ENCODE results near the gene BCR.

The BCR gene

GRCh38 chr22:23265368-23265700, 85.0 kb downstream of the BCR start:
- DNase-seq (ENCODE audit: low read depth): no peak
- no peak overlapping the region for H3K4me3 ChIP-seq (ENCODE audit: low read depth, low read length)

DNA sequence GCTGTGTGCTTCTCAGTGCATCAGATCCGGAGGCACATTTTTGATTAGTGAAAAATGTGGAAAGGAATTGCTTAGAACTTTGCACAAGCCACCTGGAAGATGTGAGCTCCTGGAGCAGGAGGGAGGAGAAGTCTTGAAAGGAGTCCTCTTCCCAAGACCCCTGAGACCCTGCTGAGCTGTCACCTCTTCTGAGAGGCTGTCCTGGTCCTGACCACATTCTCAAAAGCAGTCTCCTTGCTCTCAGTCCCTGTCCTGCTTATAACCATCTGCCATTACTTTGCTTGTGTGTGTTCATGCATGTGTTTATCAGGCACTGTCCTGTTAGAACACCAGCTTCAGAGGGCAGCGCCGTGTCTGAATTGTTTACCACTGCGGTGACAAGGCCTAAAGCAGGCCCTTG, 86.5 kb downstream of the BCR start:
- no peak overlapping the region for H3K4me3 ChIP-seq (ENCODE audit: low read depth, low read length)
- no peak for DNase-seq (ENCODE audit: low read depth)

DNA sequence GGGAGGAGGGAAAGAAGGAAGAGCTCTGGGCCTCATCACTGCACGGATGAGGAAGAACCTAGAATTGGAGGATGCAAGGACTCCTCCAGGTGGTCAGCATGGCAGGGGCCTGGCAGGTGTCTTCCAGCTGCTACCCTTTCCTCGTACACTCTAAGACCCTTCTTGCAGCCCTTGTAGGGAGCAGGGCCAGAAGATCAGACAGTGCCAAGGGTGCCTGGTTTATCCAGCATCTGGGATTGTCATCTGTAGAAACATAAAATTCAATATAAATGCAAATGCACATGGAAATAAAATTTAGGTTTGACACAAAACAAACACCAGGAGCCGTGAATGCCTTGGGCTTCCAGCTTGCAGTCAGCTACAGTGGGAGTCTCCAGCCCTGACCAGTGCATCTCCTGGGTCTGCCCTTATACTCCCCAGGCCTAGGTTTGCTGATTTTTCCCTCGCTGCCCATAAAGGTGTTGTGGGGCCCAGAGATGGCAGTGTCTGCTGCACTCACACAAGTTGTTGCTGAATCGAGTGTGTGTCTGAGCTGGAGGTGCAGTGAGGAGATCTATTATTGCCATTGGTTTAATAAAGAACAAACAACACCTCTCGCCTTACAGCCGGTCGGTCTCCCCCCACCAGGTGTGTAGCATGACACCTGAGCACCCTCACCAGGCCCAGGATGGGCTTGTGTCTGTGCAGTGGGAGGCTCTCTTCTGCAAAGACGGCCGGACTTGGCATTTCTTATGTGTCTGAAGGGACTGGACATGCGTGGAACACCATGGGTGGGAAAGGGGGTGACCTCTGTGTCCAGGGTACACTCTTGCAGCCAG, 87.1 kb downstream of the BCR start:
- no peak for DNase-seq (ENCODE audit: low read depth)
- no peak overlapping the region for H3K4me3 ChIP-seq (ENCODE audit: low read depth, low read length)

DNA sequence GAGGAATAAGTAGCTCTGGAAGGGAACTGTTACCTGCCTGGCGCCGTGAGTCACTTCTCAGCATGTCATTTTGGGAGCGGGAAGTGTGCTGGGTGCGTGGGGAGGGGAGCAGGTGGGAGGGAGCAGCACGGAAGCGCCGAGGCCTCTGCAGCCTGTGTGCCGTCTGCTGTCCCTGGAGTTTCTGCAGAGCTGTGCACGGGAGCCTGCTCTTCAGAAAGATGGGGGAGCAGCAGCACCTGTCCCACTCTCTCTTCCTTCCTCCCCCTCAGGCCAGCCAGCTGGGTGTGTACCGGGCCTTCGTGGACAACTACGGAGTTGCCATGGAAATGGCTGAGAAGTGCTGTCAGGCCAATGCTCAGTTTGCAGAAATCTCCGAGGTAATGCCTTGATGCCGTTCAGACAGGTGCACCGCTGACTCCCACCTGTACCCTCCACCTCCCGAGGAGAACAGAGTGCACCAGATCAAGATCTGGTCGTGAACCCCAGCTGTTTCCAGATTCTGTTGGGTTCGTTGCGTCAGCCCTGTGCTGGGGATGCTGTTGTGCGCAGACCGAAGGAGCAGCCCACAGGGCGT, 87.9 kb downstream of the BCR start:
- DNase-seq (ENCODE audit: low read depth): no peak
- no peak overlapping the region for H3K4me3 ChIP-seq (ENCODE audit: low read depth, low read length)

DNA sequence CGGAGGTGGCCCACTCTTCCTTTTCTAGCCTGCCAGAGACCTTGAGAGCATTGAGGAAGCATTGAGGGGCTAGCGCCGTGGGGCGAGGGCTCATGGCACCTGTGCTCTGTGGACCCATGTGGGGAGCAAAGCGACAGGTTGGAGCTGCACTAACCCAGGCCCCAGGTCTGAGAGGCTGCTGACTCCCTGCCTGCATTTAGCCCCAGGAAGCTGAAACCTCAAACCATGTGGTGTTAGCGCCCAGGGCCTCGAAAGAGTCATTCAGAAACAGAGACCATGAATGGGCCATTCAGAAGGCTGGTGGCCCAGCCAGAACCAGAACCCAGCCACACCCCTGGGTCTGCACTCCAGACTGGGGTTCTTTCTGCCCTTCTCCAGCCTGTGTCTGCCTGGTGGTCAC, 88.6 kb downstream of the BCR start:
- H3K4me3 ChIP-seq (ENCODE audit: low read depth, low read length): no peak overlapping the region
- DNase-seq (ENCODE audit: low read depth): no peak

DNA sequence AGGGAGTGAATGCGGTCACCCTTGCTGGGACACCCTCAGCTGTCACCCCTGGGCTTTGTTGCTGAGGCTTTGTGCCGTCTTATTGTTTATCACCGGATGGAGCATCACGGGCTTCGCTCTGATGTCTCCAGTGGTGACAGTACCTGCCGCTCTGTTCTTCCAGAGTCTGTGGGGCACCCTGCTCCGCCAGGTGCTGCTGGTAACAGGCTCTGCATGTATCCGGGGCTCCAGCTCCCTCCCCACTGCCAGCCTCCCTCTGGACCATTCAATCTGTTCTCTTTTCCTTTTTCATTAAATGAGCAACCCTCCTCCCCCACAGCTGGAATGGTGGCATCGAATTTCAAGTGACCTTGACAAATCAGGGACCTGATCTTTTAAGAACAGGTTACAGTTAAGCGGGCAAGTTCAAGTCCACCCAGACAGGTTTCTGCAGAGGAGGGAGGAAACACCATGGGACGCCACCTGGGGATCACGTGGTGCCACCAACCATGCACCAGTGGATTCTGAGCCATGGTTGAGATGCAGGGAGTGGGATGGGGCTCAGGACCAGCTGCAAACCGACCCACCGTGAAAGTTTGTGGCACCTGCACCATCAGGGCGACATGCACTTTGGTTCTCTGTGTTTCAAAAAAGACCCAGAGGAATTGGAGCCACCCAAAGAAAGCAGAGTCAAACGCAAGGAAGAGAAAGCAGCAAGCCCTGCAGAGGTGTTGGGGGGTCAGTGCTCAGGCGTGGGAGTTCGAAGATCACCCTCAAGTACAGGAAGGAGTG, 89.3 kb downstream of the BCR start:
- H3K4me3 ChIP-seq (ENCODE audit: low read depth, low read length): no peak overlapping the region
- DNase-seq (ENCODE audit: low read depth): no peak

DNA sequence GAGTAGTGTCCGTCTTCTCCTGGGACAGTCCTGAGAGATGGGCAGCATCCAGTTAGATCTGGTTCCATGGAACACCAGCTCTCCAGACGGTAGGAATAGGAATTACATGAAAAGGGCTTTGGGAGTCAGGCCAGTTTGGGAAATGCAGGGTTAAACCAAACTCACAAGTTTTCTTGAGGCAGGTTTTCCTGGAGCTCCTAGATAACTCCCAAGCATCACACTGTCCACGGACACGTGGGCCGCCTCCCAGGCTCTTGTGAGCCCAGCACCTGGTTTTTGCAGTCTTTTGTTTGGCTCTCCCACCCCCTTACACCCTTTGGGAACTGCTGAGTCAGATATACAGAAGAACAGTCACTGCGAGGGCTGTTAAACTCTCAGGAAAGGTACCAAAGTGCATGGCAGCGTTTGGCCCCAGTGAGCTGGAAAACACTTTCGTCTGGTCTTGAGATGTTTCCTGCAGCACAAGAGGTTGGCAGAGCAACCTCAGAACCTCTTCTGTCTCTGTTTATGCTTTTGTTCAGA, 90.0 kb downstream of the BCR start:
- H3K4me3 ChIP-seq (ENCODE audit: low read depth, low read length): no peak overlapping the region
- no peak for DNase-seq (ENCODE audit: low read depth)

DNA sequence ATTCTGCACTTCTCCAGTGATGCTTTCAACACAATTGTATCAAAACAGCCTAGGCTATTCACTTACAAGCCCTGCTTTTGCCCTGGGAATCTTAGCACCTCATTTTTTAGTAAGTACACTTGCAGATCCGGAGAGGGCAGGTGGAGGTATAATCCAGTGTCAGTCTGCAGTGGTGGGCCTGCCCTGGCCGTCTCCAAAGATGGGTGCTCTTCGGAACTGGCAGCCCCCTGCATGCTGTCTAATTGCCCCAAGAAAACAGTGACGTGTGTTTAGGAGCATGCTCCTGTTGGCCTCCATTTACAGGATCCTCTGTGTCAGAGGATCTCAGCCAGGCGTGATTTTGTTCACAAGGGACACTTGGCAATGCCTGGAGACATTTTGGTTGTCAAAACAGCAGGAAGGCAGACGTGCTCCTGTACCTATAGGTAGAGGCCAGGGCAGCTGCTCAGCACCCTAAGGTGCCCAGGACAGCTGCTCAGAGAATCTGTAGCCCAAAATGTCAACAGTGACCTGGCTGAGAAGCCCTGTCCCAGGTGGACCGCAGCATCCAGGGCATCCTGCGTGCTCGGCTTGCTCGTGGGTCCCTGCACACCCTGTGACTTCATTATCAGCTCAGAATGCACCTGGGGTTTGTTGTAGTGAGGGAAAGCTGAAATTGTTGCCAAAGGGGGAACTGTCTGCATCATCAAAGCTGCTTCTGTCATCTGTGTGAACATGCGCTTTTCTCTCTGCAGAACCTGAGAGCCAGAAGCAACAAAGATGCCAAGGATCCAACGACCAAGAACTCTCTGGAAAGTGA, 90.7 kb downstream of the BCR start:
- no peak for DNase-seq (ENCODE audit: low read depth)
- H3K4me3 ChIP-seq (ENCODE audit: low read depth, low read length): no peak overlapping the region

- DNase-seq (ENCODE audit: low read depth): no peak
Observed at GRCh38 chr22:23271597-23271908, 91.2 kb downstream of the BCR start.

GRCh38 chr22:23272371-23272770, 92.1 kb downstream of the BCR start:
- no peak for DNase-seq (ENCODE audit: low read depth)
- no peak overlapping the region for H3K4me3 ChIP-seq (ENCODE audit: low read depth, low read length)

More at GRCh38 chr22:23271597-23271908, 91.2 kb downstream of the BCR start:
- H3K4me3 ChIP-seq (ENCODE audit: low read depth, low read length): no peak overlapping the region

DNA sequence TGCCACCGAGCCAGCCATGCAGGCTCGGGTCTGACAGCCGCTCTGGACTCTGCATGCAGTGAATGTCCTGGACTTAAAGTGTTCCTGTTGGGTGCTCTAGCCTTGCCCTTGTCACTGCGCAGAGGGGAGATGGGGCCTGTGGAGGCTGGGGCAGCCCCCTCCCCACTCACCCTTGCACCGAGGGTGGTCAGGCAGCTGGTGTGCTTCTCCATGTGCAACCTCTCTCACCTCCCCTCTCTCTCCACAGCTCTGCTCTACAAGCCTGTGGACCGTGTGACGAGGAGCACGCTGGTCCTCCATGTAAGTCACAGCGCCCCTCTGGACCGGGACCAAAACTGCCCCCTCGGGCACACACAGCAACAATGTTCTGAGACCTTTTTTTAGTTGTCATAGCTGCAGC, 92.5 kb downstream of the BCR start:
- DNase-seq (ENCODE audit: low read depth): no peak
- no peak overlapping the region for H3K4me3 ChIP-seq (ENCODE audit: low read depth, low read length)

DNA sequence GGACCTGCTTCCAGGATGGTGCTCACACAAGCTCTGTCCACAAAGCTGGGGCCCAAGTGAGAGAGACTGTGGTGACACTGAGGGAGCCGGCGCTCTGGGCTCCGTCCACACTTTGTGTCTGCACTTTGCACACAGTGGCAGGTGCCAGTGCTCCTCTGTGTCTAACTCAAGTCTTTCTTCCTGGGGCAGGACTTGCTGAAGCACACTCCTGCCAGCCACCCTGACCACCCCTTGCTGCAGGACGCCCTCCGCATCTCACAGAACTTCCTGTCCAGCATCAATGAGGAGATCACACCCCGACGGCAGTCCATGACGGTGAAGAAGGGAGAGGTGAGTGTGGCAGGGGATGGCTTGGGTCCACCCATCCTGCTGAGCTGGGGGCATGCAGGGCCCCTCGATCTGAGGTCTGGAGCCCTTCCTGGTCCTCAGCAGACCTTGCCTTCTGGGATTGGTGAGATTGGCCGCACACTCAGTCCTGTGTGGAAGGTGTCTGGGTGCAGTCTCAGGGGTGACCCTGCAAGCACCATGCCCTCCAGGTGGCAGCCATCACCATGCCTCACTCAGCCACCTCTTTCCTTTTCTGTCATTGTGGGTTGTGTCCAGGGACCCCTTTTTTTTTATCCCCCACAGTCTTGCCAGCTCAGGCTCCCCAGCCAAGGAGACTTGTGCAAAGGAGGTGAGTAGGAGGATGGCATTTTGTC, 93.3 kb downstream of the BCR start:
- no peak for DNase-seq (ENCODE audit: low read depth)
- no peak overlapping the region for H3K4me3 ChIP-seq (ENCODE audit: low read depth, low read length)

DNA sequence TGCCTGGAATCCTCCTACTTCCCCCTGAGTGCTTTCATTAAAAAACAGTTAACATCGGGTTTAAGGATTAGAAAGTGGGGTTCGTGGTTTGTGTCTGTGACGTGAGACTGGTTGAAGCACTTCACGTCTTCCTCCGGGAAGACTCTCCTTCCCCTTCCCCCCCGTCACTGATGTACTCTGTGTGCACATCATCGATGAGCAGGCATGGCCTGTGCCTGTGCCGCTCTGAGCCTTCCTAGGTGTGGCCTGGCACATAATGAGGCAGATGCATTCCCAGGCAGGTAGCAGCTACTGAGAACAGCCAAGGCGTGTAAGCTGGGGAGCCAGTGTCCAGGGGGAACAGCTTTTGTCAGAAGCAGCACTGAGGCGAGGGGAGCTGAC, 93.8 kb downstream of the BCR start:
- no peak overlapping the region for H3K4me3 ChIP-seq (ENCODE audit: low read depth, low read length)
- no peak for DNase-seq (ENCODE audit: low read depth)

DNA sequence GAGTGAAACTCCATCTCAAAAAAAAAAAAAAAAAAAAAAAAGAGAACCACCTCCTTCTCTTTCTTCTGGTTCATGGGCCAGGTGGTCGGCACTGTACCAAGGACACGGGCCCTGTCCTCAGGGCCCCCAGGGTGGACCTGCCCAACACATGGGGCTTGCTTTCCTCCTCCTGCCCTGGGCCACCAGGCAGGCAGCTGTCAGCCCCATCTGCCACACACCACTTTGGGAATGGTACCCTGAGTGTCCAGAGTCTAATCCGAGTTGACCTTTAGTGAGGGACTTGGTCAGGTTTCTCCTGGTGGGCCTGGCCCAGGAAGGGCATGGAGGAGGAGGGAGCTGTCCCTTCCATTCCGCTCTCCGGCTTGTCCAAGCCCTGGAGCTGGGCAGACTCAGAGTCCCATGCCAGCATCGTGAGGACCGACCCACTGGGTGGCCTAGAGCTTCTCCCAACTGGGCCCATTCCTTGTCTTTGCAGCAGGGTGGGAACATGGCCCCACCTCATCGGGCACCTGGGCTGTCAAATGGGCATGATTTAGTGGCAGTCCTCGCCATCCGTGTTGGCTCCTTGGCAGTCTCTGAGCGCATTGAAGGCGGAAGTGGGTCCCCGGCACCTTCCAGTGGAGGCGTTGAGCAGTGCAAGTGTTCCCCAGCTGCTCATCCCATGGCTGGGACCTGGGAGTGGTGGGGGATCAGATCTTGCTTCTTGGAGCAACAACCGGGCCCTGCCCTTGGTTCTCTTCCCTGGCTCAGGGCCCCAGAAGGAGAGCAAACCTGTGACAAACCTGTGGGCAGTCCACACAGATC, 94.8 kb downstream of the BCR start:
- H3K4me3 ChIP-seq (ENCODE audit: low read depth, low read length): no peak overlapping the region
- no peak for DNase-seq (ENCODE audit: low read depth)

GRCh38 chr22:23275751-23276150, 95.4 kb downstream of the BCR start:
- H3K4me3 ChIP-seq (ENCODE audit: low read depth, low read length): no peak overlapping the region
- DNase-seq (ENCODE audit: low read depth): no peak

DNA sequence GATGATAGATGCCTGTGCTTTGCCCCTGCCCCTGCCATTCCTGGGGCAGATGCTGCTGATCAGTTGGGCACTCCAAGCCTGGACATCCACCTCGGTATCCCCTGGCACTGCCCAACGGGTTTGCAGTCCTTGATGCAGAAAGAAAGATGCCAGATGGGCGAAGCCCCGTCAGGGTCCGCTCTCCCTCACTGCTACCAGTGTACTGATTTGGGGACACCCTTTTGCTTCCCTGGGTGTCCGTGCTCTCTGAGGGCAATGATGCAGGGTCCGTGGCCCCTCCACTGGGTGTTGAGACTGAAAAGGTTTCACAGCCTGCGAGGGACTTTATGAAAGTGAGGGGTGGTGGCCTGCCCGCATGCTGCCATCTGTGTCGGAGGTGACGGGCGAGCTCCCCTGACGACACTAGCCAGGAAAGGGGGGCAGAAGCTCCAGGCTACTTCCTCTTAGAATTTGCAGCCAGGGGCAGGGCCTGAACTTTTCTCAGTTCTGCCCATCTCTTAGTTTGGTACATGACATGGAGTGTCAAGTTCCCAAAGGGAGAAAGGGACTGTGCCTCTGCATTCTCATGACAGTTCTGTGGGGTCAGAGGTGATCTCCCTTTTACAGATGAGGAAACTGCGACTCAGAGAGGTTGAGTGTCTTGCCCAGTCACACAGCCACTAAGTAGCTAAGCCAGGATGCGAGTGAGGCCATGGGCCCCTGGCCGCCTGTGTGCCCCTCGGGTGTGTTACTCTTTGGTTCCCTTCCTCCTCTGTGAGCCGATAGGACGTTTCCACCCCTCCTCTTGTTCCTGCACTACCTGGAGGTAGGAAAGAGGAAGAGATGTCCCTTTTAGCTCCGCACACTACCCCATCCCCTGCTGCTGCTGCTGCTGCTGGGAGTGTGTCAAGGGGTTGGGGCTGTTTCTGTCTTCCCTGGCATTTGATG, 96.6 kb downstream of the BCR start:
- no peak for DNase-seq (ENCODE audit: low read depth)
- H3K4me3 ChIP-seq (ENCODE audit: low read depth, low read length): no peak overlapping the region

DNA sequence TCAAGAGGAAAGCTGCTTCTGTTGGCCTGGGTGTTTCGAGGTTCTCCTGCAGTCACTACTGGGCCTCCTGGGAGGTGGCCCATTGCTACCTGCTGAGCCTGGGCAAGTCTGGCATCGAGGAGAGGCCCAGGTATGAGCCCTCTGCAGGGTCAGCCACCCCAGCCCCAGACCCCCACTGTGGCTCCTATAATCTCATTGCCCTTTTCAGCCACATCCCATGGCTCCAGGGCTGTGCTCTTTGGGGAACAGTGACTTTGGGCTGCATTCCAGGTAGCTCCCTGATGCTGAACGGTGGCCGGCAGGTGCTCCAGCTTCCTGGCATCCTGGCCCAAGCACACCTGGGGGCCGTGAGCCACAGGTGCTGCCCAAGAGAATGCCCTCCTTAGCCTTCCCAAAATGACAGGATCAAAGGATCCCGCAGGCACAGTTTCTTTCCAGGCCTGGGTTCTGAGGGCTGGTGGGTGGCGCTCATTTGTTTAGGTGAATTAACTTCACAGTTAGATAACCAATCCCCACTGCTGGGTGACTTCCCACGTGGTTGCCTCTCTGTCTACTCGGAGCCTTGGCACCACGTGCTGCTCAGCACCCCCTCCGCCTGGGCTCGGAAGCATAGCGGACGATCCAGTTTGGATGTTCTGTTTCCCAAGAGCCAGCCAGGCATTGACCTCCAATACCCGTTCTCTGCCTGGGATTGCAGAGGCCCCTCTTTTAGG, 97.4 kb downstream of the BCR start:
- no peak for DNase-seq (ENCODE audit: low read depth)
- no peak overlapping the region for H3K4me3 ChIP-seq (ENCODE audit: low read depth, low read length)

Data from skeletal muscle cell (primary cell).